ENCODE data around the gene ACBD6.

Gene ACBD6

DNA sequence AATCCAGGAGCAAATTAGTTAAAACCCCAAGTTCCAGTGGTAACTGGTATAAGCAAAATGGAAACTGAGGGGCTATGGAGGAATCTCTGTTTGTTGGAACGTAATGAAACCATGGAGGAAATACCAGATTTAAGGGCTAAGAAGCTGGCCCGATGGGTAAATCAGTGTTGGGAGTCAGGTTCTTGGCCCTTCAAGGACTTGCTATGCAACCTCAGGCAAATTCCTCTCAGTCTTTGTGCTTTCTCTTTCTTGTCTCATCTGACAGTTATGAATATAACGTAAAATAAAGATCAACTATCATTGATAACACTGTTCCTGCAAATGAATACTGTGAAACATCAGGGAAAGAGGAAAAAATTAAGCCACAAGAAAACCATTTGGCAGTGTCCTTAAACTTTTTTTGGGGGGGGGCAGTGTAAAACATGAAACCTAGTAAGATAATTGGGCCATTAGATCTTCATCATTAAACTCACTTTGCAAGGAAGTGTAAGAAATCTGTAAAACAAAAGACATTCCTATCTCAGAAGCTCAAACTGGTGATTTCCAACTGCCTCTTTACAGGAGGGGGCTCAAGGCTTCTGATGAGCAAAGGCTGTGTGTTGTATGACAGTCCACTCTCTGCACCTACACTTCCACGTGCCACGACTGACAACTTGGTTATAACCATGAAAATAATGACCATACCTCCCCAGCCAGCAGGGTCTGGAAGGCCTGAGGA lies 224.7 kb downstream of the ACBD6 start:
- no peak overlapping the region for H3K27ac ChIP-seq (replicated peaks)
- TF ChIP-seq GABPA (IDR thresholded peaks at IDR 0.05; ENCODE audit: low read depth) = no peak
- no peak for TF ChIP-seq SPI1 (IDR thresholded peaks at IDR 0.05; ENCODE audit: borderline replicate concordance, low read depth)
- TF ChIP-seq POLR2AphosphoS5 (IDR thresholded peaks at IDR 0.05; ENCODE audit: low read depth) = no peak
- TF ChIP-seq, protein P1, sequence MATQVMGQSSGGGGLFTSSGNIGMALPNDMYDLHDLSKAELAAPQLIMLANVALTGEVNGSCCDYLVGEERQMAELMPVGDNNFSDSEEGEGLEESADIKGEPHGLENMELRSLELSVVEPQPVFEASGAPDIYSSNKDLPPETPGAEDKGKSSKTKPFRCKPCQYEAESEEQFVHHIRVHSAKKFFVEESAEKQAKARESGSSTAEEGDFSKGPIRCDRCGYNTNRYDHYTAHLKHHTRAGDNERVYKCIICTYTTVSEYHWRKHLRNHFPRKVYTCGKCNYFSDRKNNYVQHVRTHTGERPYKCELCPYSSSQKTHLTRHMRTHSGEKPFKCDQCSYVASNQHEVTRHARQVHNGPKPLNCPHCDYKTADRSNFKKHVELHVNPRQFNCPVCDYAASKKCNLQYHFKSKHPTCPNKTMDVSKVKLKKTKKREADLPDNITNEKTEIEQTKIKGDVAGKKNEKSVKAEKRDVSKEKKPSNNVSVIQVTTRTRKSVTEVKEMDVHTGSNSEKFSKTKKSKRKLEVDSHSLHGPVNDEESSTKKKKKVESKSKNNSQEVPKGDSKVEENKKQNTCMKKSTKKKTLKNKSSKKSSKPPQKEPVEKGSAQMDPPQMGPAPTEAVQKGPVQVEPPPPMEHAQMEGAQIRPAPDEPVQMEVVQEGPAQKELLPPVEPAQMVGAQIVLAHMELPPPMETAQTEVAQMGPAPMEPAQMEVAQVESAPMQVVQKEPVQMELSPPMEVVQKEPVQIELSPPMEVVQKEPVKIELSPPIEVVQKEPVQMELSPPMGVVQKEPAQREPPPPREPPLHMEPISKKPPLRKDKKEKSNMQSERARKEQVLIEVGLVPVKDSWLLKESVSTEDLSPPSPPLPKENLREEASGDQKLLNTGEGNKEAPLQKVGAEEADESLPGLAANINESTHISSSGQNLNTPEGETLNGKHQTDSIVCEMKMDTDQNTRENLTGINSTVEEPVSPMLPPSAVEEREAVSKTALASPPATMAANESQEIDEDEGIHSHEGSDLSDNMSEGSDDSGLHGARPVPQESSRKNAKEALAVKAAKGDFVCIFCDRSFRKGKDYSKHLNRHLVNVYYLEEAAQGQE (IDR thresholded peaks at IDR 0.05; ENCODE audit: insufficient replicate concordance, low read depth) = no peak
- TF ChIP-seq CTCF (IDR thresholded peaks at IDR 0.05; ENCODE audit: insufficient read depth, low read length) = no peak
- H3K4me3 ChIP-seq (replicated peaks; ENCODE audit: insufficient read depth, low read length) = no peak overlapping the region
- no peaks in the 10 kb centered on the region for H3K27me3 ChIP-seq (ENCODE audit: insufficient read depth, poor library complexity, severe bottlenecking)
- DNase-seq (ENCODE audit: low read depth in 1 of 2, low spot score in 1 of 2) = no peak

DNA sequence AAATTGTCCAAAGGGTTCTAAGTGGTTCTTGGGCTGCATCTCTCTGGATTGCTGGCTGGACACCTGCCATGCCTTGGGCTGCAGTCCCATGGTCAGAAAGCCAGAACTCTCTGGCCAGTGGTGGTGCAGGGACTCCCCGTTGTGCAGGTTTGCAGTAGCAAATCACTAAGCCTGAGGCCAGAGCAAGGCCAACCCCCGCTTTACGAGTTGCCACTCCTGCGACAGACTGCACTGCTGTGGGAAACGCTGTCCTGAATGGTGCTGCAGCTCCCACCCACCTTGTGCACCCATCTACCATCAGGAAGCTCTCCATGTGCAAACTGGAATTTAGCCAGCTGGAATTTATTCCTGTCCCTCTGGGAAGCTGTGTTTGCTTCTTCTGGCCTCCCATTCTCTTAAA lies 226.7 kb downstream of the ACBD6 start:
- Histone ChIP-seq H3K27me3 (ENCODE audit: insufficient read depth, poor library complexity, severe bottlenecking) (no peaks in the 10 kb centered on the region), H3K4me3 (replicated peaks; ENCODE audit: insufficient read depth, low read length) (no peak overlapping the region), H3K27ac (replicated peaks) (no peak overlapping the region)
- TF ChIP-seq CTCF (IDR thresholded peaks at IDR 0.05; ENCODE audit: insufficient read depth, low read length) (no peak), POLR2AphosphoS5 (IDR thresholded peaks at IDR 0.05; ENCODE audit: low read depth) (no peak), SPI1 (IDR thresholded peaks at IDR 0.05; ENCODE audit: borderline replicate concordance, low read depth) (no peak), GABPA (IDR thresholded peaks at IDR 0.05; ENCODE audit: low read depth) (no peak)
- TF ChIP-seq, protein P1 (IDR thresholded peaks at IDR 0.05; ENCODE audit: insufficient replicate concordance, low read depth) = no peak
- no peak for DNase-seq (ENCODE audit: low read depth in 1 of 2, low spot score in 1 of 2)

DNA sequence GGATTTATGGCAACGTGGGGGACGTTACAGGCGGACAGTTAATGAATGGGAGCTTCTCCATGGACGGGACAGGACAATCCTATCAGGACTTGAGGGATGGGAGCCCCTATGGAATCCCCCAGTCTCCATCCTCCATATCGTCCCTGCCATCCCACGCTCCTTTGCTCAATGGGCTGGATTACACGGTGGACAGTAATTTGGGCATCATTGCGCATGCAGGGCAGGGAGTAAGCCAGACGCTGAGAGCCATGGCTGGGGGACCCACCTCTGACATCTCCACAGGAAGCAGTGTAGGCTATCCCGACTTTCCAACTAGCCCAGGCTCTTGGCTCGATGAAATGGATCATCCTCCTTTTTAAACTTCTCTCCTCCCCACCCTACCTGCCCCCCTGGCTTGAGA lies 228.2 kb downstream of the ACBD6 start:
- DNase-seq (ENCODE audit: low read depth in 1 of 2, low spot score in 1 of 2) = no peak
- TF ChIP-seq CTCF (IDR thresholded peaks at IDR 0.05; ENCODE audit: insufficient read depth, low read length) (no peak), SPI1 (IDR thresholded peaks at IDR 0.05; ENCODE audit: borderline replicate concordance, low read depth) (no peak), POLR2AphosphoS5 (IDR thresholded peaks at IDR 0.05; ENCODE audit: low read depth) (no peak), GABPA (IDR thresholded peaks at IDR 0.05; ENCODE audit: low read depth) (no peak)
- TF ChIP-seq, protein P1 (IDR thresholded peaks at IDR 0.05; ENCODE audit: insufficient replicate concordance, low read depth) = no peak
- no peak overlapping the region for H3K27ac ChIP-seq (replicated peaks)
- no peaks in the 10 kb centered on the region for H3K27me3 ChIP-seq (ENCODE audit: insufficient read depth, poor library complexity, severe bottlenecking)
- H3K4me3 ChIP-seq (replicated peaks; ENCODE audit: insufficient read depth, low read length) = no peak overlapping the region
